ENCODE measurements around the gene TRMT44.

TRMT44 gene

GRCh38 chr4:8438743-8439142 lies 1.8 kb upstream of the TRMT44 start:
- DNase-seq, result no peak
- Histone ChIP-seq H3K4me3 (ENCODE audit: low read depth, low read length) (no peak overlapping the region), H3K36me3 (peaks cover 6% of the 10 kb centered on the region), H3K27me3 (ENCODE audit: insufficient read depth, low read depth, severe bottlenecking) (no peaks in the 10 kb centered on the region), H3K9me3 (ENCODE audit: severe bottlenecking) (peaks cover 2% of the 10 kb centered on the region), H3K27ac (no peak overlapping the region)
- no peak for TF ChIP-seq CTCF (IDR thresholded peaks at IDR 0.05; ENCODE audit: low read depth, low read length)

GRCh38 chr4:8439168-8439567 lies 1.4 kb upstream of the TRMT44 start:
- DNase-seq, result no peak
- TF ChIP-seq CTCF (IDR thresholded peaks at IDR 0.05; ENCODE audit: low read depth, low read length), result no peak
- peaks cover 2% of the 10 kb centered on the region for H3K9me3 ChIP-seq (ENCODE audit: severe bottlenecking)
- no peaks in the 10 kb centered on the region for H3K27me3 ChIP-seq (ENCODE audit: insufficient read depth, low read depth, severe bottlenecking)
- H3K36me3 ChIP-seq, result peaks cover 6% of the 10 kb centered on the region
- H3K4me3 ChIP-seq (ENCODE audit: low read depth, low read length), result no peak overlapping the region
- no peak overlapping the region for H3K27ac ChIP-seq

GRCh38 chr4:8439914-8440491 lies 574 bp upstream of the TRMT44 start:
- H3K36me3 ChIP-seq, result peaks cover 6% of the 10 kb centered on the region
- peak; percentile 37 for DNase-seq
- peak overlapping the region; percentile 85 for H3K27ac ChIP-seq

GRCh38 chr4:8441499-8442091 lies 1.0 kb downstream of the TRMT44 start:
- no peak for TF ChIP-seq CTCF (IDR thresholded peaks at IDR 0.05; ENCODE audit: low read depth, low read length)
- Histone ChIP-seq H3K27ac (no peak overlapping the region), H3K4me3 (ENCODE audit: low read depth, low read length) (peak overlapping the region; percentile 76), H3K27me3 (ENCODE audit: insufficient read depth, low read depth, severe bottlenecking) (no peaks in the 10 kb centered on the region), H3K36me3 (peaks cover 12% of the 10 kb centered on the region), H3K9me3 (ENCODE audit: severe bottlenecking) (peaks cover 2% of the 10 kb centered on the region)
- DNase-seq, result no peak

More at GRCh38 chr4:8439914-8440491, 574 bp upstream of the TRMT44 start:
- Histone ChIP-seq H3K27me3 (ENCODE audit: insufficient read depth, low read depth, severe bottlenecking) (no peaks in the 10 kb centered on the region), H3K9me3 (ENCODE audit: severe bottlenecking) (peaks cover 2% of the 10 kb centered on the region), H3K4me3 (ENCODE audit: low read depth, low read length) (peak overlapping the region; percentile 76)
- no peak for TF ChIP-seq CTCF (IDR thresholded peaks at IDR 0.05; ENCODE audit: low read depth, low read length)

- peaks cover 24% of the 10 kb centered on the region for H3K36me3 ChIP-seq
- no peaks in the 10 kb centered on the region for H3K27me3 ChIP-seq (ENCODE audit: insufficient read depth, low read depth, severe bottlenecking)
- peaks cover 2% of the 10 kb centered on the region for H3K9me3 ChIP-seq (ENCODE audit: severe bottlenecking)
- H3K27ac ChIP-seq, result no peak overlapping the region
- TF ChIP-seq CTCF (IDR thresholded peaks at IDR 0.05; ENCODE audit: low read depth, low read length), result no peak
- H3K4me3 ChIP-seq (ENCODE audit: low read depth, low read length), result no peak overlapping the region
- no peak for DNase-seq
Measured at GRCh38 chr4:8442596-8443358, 2.2 kb downstream of the TRMT44 start.

All from WERI-Rb-1 (cell line).